Stimulated activated naive B cell treated with anti-CD40 and anti-IgM and Interleukin-4, amounts not matched to agents 10 μg/mL and 1 μg/mL and 100 μg/mL, for 72 hours (primary cell): ENCODE measurements around the gene ANKS1B.

Experiments
- ATAC-seq, 2 donors: fragments of 150-1000 bp; cut with Tn5 transposase; replicated peaks; 2 replicates each; pipeline ENCODE4 v1.10.0; 2021; ENCODE audit warnings: moderate library complexity in 1 of 2
- DNase-seq: peaks from one replicate; pipeline ENCODE4 v3.0.0; 2021
- H3K27ac Mint-ChIP-seq: one replicate; pipeline ENCODE4 v1.8.0; 2022; ENCODE audit warnings: mild to moderate bottlenecking, mixed read lengths
- H3K27me3 Mint-ChIP-seq, 2 donors: one replicate each; pipeline ENCODE4 v1.8.0; 2022; ENCODE audit warnings: mixed read lengths in 2 of 2
- H3K36me3 Mint-ChIP-seq, 2 donors: one replicate each; pipeline ENCODE4 v1.8.0; 2022; ENCODE audit warnings: mixed read lengths in 2 of 2, mild to moderate bottlenecking in 1 of 2
- H3K4me1 Mint-ChIP-seq, 2 donors: one replicate each; pipeline ENCODE4 v1.8.0; 2022; ENCODE audit warnings: mixed read lengths in 2 of 2, mild to moderate bottlenecking in 1 of 2
- H3K4me3 Mint-ChIP-seq, 2 donors: one replicate each; pipeline ENCODE4 v1.8.0; 2022; ENCODE audit warnings: mild to moderate bottlenecking in 2 of 2, mixed read lengths in 2 of 2, moderate library complexity in 1 of 2
- H3K9me3 Mint-ChIP-seq, 2 donors: one replicate each; pipeline ENCODE4 v1.8.0; 2022; ENCODE audit warnings: mixed read lengths in 2 of 2, mild to moderate bottlenecking in 1 of 2

The ANKS1B gene

GRCh38 chr12:99455350-99456035 lies 529.2 kb downstream of the ANKS1B start:
- no peaks in the 10 kb centered on the region for H3K4me1 Mint-ChIP-seq
- DNase-seq (no peak), ATAC-seq (no peak)
- peaks cover 3 to 8% of the 10 kb centered on the region in 2 donors for H3K9me3 Mint-ChIP-seq
- no peaks in the 10 kb centered on the region for H3K27me3 Mint-ChIP-seq
- no peak overlapping the region for H3K4me3 Mint-ChIP-seq
- no peak overlapping the region for H3K27ac Mint-ChIP-seq
- no peaks in the 10 kb centered on the region for H3K36me3 Mint-ChIP-seq

GRCh38 chr12:99454539-99455172 lies 530.1 kb downstream of the ANKS1B start:
- no peak for DNase-seq
- Mint-ChIP-seq H3K36me3 (no peaks in the 10 kb centered on the region), H3K27ac (no peak overlapping the region), H3K9me3 (peaks cover 3 to 6% of the 10 kb centered on the region in 2 donors), H3K4me1 (no peaks in the 10 kb centered on the region), H3K4me3 (no peak overlapping the region), H3K27me3 (no peaks in the 10 kb centered on the region)
- ATAC-seq: no peak

- Mint-ChIP-seq H3K36me3 (no peaks in the 10 kb centered on the region), H3K27me3 (no peaks in the 10 kb centered on the region), H3K4me1 (no peaks in the 10 kb centered on the region), H3K27ac (no peak overlapping the region), H3K4me3 (no peak overlapping the region), H3K9me3 (peaks cover 3 to 5% of the 10 kb centered on the region in 2 donors)
- no peak for DNase-seq
- ATAC-seq: no peak
These were observed 530.7 kb downstream of the ANKS1B start for GRCh38 chr12:99453836-99454538.

GRCh38 chr12:99450036-99450630 lies 534.6 kb downstream of the ANKS1B start:
- Mint-ChIP-seq H3K27ac (no peak overlapping the region), H3K27me3 (no peaks in the 10 kb centered on the region), H3K4me3 (no peak overlapping the region), H3K36me3 (no peaks in the 10 kb centered on the region), H3K9me3 (peaks cover 2 to 15% of the 10 kb centered on the region in 2 donors), H3K4me1 (no peaks in the 10 kb centered on the region)
- DNase-seq (no peak), ATAC-seq (no peak)

GRCh38 chr12:99444859-99445316 lies 539.8 kb downstream of the ANKS1B start:
- no peak overlapping the region for H3K4me3 Mint-ChIP-seq
- DNase-seq (no peak), ATAC-seq (no peak)
- H3K9me3 Mint-ChIP-seq: peaks cover 4 to 15% of the 10 kb centered on the region in 2 donors
- no peaks in the 10 kb centered on the region for H3K4me1 Mint-ChIP-seq
- H3K27ac Mint-ChIP-seq: no peak overlapping the region
- H3K27me3 Mint-ChIP-seq: no peaks in the 10 kb centered on the region
- no peaks in the 10 kb centered on the region for H3K36me3 Mint-ChIP-seq

GRCh38 chr12:99442758-99443157 lies 542.0 kb downstream of the ANKS1B start:
- H3K27ac Mint-ChIP-seq: no peak overlapping the region
- no peaks in the 10 kb centered on the region for H3K4me1 Mint-ChIP-seq
- peaks cover 4 to 9% of the 10 kb centered on the region in 2 donors for H3K9me3 Mint-ChIP-seq
- H3K27me3 Mint-ChIP-seq: no peaks in the 10 kb centered on the region
- H3K36me3 Mint-ChIP-seq: no peaks in the 10 kb centered on the region
- no peak overlapping the region for H3K4me3 Mint-ChIP-seq
- no peak for DNase-seq
- ATAC-seq: no peak

GRCh38 chr12:99439399-99439798 lies 545.3 kb downstream of the ANKS1B start:
- Mint-ChIP-seq H3K27ac (no peak overlapping the region), H3K9me3 (peaks cover 0 to 2% of the 10 kb centered on the region in 2 donors), H3K36me3 (no peaks in the 10 kb centered on the region), H3K4me3 (no peak overlapping the region), H3K4me1 (no peaks in the 10 kb centered on the region), H3K27me3 (no peaks in the 10 kb centered on the region)
- DNase-seq (no peak), ATAC-seq (no peak)

- H3K4me1 Mint-ChIP-seq: no peaks in the 10 kb centered on the region
- H3K9me3 Mint-ChIP-seq: peaks cover 0 to 2% of the 10 kb centered on the region in 2 donors
- no peaks in the 10 kb centered on the region for H3K36me3 Mint-ChIP-seq
- no peak for DNase-seq
- ATAC-seq: peak; percentile 82 to 94
- H3K27ac Mint-ChIP-seq: no peak overlapping the region
- no peak overlapping the region for H3K4me3 Mint-ChIP-seq
- H3K27me3 Mint-ChIP-seq: no peaks in the 10 kb centered on the region
These were observed 548.2 kb downstream of the ANKS1B start for GRCh38 chr12:99436584-99436983.

GRCh38 chr12:99435095-99435791 lies 549.5 kb downstream of the ANKS1B start:
- peaks cover 0 to 2% of the 10 kb centered on the region in 2 donors for H3K9me3 Mint-ChIP-seq
- no peak for ATAC-seq
- H3K4me1 Mint-ChIP-seq: no peaks in the 10 kb centered on the region
- H3K27me3 Mint-ChIP-seq: no peaks in the 10 kb centered on the region
- no peak overlapping the region for H3K27ac Mint-ChIP-seq
- DNase-seq: no peak
- no peaks in the 10 kb centered on the region for H3K36me3 Mint-ChIP-seq
- no peak overlapping the region for H3K4me3 Mint-ChIP-seq

- Mint-ChIP-seq H3K27me3 (no peaks in the 10 kb centered on the region), H3K9me3 (peaks cover 0 to 2% of the 10 kb centered on the region in 2 donors)
- ATAC-seq: no peak
These were observed 551.6 kb downstream of the ANKS1B start for GRCh38 chr12:99433155-99433554.

GRCh38 chr12:99431203-99431602 lies 553.5 kb downstream of the ANKS1B start:
- Mint-ChIP-seq H3K27me3 (no peaks in the 10 kb centered on the region), H3K36me3 (no peaks in the 10 kb centered on the region), H3K4me3 (no peak overlapping the region), H3K9me3 (peaks cover 0 to 4% of the 10 kb centered on the region in 2 donors), H3K27ac (no peak overlapping the region), H3K4me1 (no peaks in the 10 kb centered on the region)
- ATAC-seq: no peak
- DNase-seq: no peak

More at GRCh38 chr12:99433155-99433554, 551.6 kb downstream of the ANKS1B start:
- no peaks in the 10 kb centered on the region for H3K36me3 Mint-ChIP-seq
- H3K27ac Mint-ChIP-seq: no peak overlapping the region
- no peak for DNase-seq
- no peaks in the 10 kb centered on the region for H3K4me1 Mint-ChIP-seq
- no peak overlapping the region for H3K4me3 Mint-ChIP-seq

GRCh38 chr12:99427104-99427503 lies 557.6 kb downstream of the ANKS1B start:
- Mint-ChIP-seq H3K4me1 (no peaks in the 10 kb centered on the region), H3K27me3 (no peaks in the 10 kb centered on the region), H3K36me3 (no peaks in the 10 kb centered on the region), H3K27ac (no peak overlapping the region), H3K4me3 (no peak overlapping the region), H3K9me3 (peaks cover 0 to 4% of the 10 kb centered on the region in 2 donors)
- DNase-seq (no peak), ATAC-seq (no peak)

GRCh38 chr12:99418379-99418778 lies 566.4 kb downstream of the ANKS1B start:
- Mint-ChIP-seq H3K27me3 (no peaks in the 10 kb centered on the region), H3K36me3 (no peaks in the 10 kb centered on the region), H3K4me3 (no peak overlapping the region), H3K4me1 (no peaks in the 10 kb centered on the region), H3K9me3 (peaks cover 5 to 8% of the 10 kb centered on the region in 2 donors), H3K27ac (no peak overlapping the region)
- ATAC-seq (no peak), DNase-seq (no peak)

- H3K4me3 Mint-ChIP-seq: no peak overlapping the region
These were observed 571.0 kb downstream of the ANKS1B start for GRCh38 chr12:99413751-99414150.

More at GRCh38 chr12:99413751-99414150, 571.0 kb downstream of the ANKS1B start:
- ATAC-seq: no peak
- H3K27ac Mint-ChIP-seq: no peak overlapping the region
- no peak for DNase-seq
- no peaks in the 10 kb centered on the region for H3K36me3 Mint-ChIP-seq
- no peaks in the 10 kb centered on the region for H3K27me3 Mint-ChIP-seq
- H3K9me3 Mint-ChIP-seq: peaks cover 5 to 6% of the 10 kb centered on the region in 2 donors
- H3K4me1 Mint-ChIP-seq: no peaks in the 10 kb centered on the region
